ENCODE data around the gene TRPM1.

Gene TRPM1

GRCh38 chr15:31046759-31047359 is 54.7 kb downstream of the TRPM1 start:
- no peak for DNase-seq

- no peak for DNase-seq
These were observed 55.9 kb downstream of the TRPM1 start for GRCh38 chr15:31045606-31046005.

- DNase-seq, result no peak
These were observed 58.8 kb downstream of the TRPM1 start for GRCh38 chr15:31042751-31043150.

- no peak for DNase-seq
These were observed 59.9 kb downstream of the TRPM1 start for GRCh38 chr15:31041610-31042009.

GRCh38 chr15:31040611-31041010 is 60.9 kb downstream of the TRPM1 start:
- DNase-seq, result no peak

GRCh38 chr15:31039961-31040360 is 61.6 kb downstream of the TRPM1 start:
- no peak for DNase-seq

GRCh38 chr15:31037731-31038477 is 63.6 kb downstream of the TRPM1 start:
- no peak for DNase-seq

GRCh38 chr15:31036783-31037182 is 64.7 kb downstream of the TRPM1 start:
- DNase-seq, result no peak

GRCh38 chr15:31035610-31036009 is 65.9 kb downstream of the TRPM1 start:
- no peak for DNase-seq

GRCh38 chr15:31034152-31034551 is 67.4 kb downstream of the TRPM1 start:
- no peak for DNase-seq

- DNase-seq, result no peak
These were observed 68.6 kb downstream of the TRPM1 start for GRCh38 chr15:31032961-31033371.

GRCh38 chr15:31031471-31032067 is 70.0 kb downstream of the TRPM1 start:
- no peak for DNase-seq

GRCh38 chr15:31027910-31028578 is 73.5 kb downstream of the TRPM1 start:
- no peak for DNase-seq

- no peak for DNase-seq
These were observed 75.5 kb downstream of the TRPM1 start for GRCh38 chr15:31025996-31026395.

- DNase-seq, result no peak
These were observed 76.5 kb downstream of the TRPM1 start for GRCh38 chr15:31024979-31025378.

GRCh38 chr15:31024330-31024729 is 77.2 kb downstream of the TRPM1 start:
- DNase-seq, result no peak

GRCh38 chr15:31023841-31024240 is 77.7 kb downstream of the TRPM1 start:
- no peak for DNase-seq

- no peak for DNase-seq
These were observed 80.4 kb downstream of the TRPM1 start for GRCh38 chr15:31021067-31021665.

- no peak for DNase-seq
These were observed 81.0 kb downstream of the TRPM1 start for GRCh38 chr15:31020542-31020941.

- no peak for DNase-seq
These were observed 81.5 kb downstream of the TRPM1 start for GRCh38 chr15:31019986-31020385.

GRCh38 chr15:31017311-31017710 is 84.2 kb downstream of the TRPM1 start:
- DNase-seq, result no peak

GRCh38 chr15:31016446-31016915 is 85.0 kb downstream of the TRPM1 start:
- DNase-seq, result no peak

GRCh38 chr15:31014608-31014925 is 87.0 kb downstream of the TRPM1 start:
- DNase-seq, result no peak
